Uterus (tissue), 2 donors: ENCODE measurements around the gene SRC.

Experiments
- CTCF ChIP-seq, 4 experiments: fragments of 200-600 bp in 2 of 4; fragments of 450-650 bp in 2 of 4; sonication (generic) in 2 of 4; IDR thresholded peaks; one replicate each; pipeline ENCODE4 v1.5.1; 2016 to 2019; ENCODE audit warnings: antibody characterized with exemption in 4 of 4, mild to moderate bottlenecking in 2 of 4, moderate library complexity in 1 of 4
- POLR2A ChIP-seq, 2 donors: fragments of 450-650 bp; IDR thresholded peaks; one replicate each; pipeline ENCODE4 v1.6.1; 2016; ENCODE audit warnings: antibody characterized with exemption in 2 of 2, mild to moderate bottlenecking in 1 of 2, moderate library complexity in 1 of 2

DNA sequence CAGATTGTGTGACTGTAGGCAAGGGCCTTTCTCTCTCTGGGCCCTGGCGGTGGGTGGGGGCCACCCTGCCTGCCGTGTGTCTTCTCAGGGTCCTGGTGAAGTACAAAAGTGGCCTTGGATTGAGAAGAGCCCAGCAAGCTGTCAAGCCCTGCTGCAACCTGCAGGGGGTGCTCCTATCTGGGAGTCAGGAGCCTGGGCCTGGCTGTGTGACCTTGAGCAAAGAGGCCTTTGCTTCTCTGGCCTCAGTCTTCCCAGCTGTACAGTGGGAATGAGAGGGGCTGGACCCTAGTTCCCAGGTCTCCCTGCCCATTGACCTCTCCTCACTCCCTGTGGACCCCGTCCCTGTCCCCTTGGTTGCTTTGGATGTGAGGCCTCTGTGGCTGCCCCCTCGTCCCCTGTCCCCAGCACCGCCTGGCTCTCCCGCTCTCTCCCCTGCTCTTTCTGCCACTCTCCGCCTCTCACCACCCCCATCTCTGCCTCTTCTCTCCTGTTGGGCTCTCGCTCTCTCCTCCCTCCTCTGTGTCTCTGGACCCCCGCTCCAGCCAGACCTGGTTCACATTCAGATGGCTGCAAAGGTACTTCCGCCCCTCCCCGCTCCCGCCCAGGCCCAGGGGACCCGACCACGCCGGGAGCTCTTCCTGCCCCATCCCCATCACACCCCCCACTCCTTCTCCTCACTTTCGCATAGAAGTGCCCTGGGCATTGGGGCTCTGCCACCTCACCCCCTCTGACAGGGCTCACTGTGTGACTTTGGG, 46.7 kb downstream of the SRC start:
- TF ChIP-seq CTCF (IDR thresholded peaks at IDR 0.05): no peak
- TF ChIP-seq POLR2A (IDR thresholded peaks at IDR 0.05): no peak
